ENCODE results near the gene ATG13.
"Not testable (repeated sequence)": the region's sequence is repeated elsewhere in the genome, so short reads cannot be mapped to it uniquely, and the experiment has no call there.

- TF ChIP-seq CTCF, POLR2A (IDR thresholded peaks at IDR 0.05): not testable (repeated sequence)
These were observed 92.0 kb downstream of the ATG13 start for GRCh38 chr11:46709351-46709750.

All from adrenal gland (tissue), 5 donors.